SK-N-DZ (cell line): ENCODE data around the gene IRF3.
A peak's percentile ranks its signal among the peaks of the same experiment; 100 is the strongest.
"Not testable (repeated sequence)": the region's sequence is repeated elsewhere in the genome, so short reads cannot be mapped to it uniquely, and the experiment has no call there.

ENCODE experiments used
- DNase-seq: peaks from one replicate; pipeline ENCODE4 v3.0.0-alpha.2; 2015; ENCODE audit warnings: low spot score

Gene IRF3

DNA sequence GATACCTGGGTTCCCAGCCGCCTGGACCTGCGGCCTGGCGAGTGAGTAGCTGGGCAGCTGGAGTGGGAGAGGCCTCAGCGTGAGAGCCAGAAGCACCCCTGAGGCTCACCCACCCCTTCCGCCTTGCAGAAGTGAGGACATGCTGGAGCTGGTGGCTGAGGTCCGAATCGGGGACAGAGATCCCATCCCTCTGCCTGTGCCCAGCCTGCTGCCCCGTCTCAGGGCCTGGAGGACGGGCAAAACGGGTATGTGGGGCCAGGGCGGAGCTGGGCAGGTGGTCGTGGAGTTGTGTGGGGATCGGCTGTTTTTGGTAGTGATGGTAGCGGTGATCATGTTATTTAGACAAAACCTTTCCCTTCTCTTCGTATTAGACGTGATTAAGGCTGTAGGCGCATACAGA is 19.1 kb downstream of the IRF3 start:
- no peak for DNase-seq

- DNase-seq: no peak
Measured at GRCh38 chr19:49645995-49646394, 19.7 kb downstream of the IRF3 start.

DNA sequence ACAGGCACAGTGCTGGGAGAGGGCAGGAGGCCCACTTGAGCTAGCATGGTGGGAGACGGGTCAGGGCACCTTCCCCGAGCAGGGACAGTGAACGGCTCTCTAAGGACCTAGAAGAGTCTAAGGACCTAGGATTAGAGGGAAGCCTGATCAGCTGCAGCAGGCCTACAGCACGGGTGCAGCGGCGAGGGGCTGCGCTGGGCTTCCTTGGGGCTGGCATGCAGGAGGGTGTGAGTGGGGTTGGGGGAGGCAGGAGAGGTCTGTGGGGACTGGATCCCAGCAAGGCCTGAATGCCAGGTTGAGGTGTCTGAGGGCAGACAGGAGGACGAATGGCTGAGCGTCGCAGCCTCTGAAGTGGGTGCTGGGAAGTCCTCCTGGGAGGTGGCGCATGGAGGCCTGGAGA is 20.1 kb downstream of the IRF3 start:
- DNase-seq: no peak

DNA sequence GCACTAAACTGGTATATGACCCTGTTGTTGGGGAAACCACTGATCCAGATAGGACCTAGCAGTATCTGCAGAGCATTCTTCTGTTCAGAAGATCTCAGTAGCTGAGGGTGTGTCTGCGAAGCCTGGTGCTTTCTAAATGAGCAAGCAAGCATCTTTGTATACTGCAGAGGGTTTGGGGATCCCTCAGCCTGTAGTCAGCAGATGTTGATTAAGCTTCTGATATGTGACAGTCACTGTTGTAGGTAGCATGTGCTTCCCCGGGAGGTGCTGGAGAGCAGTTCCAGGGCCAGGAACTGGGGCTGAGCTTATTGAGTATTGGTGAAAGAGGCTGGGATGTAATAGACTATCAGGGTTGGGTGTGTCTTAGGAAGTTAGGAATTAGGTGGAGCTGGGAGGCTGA is 22.2 kb downstream of the IRF3 start:
- no peak for DNase-seq

DNA sequence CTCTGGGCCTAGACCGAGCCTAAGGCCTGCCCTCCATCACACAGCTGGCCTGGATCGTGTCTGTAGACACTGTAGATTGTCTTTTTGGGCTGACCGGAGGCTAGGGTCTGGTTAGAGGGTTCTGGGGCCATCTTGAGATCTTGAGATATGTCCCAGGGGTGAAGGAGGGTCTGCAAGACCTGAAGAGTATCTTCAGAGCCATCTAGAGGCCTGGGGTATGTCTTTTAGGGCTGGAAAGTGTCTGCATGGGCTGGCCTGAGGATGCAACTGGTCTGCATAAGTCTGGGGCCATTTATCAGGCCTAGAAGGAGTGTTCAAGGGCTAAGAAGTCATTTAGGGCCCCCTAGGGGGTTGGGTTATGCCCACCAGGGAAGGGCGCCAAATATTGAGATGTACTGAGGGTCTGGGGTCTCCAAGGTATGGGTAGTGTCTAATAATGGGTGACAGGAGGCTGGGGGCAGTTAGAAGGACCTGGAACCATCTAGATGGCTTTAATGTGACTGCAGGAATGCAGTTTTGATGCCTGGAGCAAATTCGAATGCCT is 23.1 kb downstream of the IRF3 start:
- peak; percentile 77 for DNase-seq

DNA sequence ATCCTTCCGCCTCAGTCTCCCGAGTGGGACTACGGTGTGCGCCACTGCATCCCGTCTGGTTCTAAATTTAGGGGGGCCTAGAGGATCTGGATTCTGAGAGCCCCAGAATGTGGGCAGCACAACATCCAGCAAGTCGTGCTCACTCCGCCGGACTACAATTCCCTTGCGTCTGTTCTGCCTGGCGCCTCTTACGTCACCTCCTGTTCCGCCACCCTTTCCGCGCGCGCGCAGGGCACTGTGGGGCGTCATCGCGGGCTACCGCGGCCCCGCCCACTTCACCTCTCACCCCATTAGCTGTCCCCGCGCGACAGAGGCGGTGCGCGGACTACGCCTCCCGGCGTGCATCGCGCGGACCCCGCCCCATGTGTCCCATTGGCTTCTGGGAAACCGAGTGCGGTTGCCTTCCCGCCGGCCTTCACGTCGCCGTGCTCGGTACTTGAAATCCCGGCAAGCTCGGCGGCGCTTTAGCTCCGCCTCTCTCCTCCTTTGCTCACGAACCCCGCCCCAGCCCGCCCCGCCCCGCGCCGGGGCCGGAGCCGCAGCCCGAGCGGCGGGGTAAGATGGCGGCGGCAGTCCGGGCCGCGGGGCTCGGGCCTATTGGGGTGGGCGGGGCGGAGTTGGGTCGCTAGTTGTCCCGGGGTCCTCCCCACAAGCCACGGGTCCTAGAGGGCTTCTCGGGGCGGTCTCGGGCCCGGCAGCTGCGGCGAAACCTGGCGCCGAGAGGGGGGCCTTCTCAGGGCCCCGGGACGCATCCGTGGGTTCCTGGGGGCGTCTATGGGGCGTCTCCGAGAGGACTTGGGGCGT is 23.8 kb downstream of the IRF3 start, which contains the start of gene SCAF1:
TSS of gene SCAF1 (plus strand) at position 522 of the 804 bp plus-strand sequence. CDS start 2,818 bp downstream, outside the sequence.
- DNase-seq: peak; percentile 97

- DNase-seq: peak; percentile 98
Measured at GRCh38 chr19:49640113-49640898, 25.4 kb downstream of the IRF3 start, which contains the start of gene RRAS. TSS of gene RRAS (minus strand) at chr19:49640143. CDS start at chr19:49640098, 45 bp downstream.

DNA sequence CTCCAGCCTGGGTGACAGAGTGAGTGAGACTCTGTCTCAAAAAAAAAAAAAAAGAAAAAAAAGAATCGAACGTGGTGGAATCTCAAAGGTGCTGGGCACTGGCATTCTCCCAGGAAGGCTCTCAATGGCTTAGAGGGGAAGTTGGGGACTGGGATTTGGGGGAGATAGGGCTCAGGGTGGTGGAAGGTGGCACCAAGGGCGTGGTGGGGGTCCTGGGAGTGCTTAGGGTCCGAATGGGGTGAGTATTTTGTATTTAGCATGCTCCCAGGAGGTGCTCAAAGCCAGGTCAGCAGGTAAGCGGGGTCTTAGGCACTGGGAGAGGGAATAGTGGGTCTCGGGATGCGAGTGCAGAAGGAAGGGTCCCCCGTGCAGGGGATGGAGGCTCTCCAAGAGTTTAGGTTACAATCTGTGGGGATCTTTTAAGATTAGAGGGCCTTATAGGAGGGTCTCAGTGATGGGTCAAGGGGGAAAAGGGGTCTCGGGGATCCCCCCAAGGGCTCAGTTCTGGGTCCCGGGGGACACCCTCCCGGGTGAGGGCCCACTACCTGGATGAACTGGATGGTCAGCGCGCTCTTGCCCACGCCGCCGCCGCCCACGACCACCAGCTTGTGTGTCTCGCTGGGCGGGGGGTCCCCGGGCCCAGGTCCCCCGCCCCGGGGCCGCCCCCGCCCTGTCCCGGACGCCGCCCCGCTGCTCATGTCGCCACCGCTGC is 26.1 kb downstream of the IRF3 start:
- DNase-seq: peak; percentile 10

GRCh38 chr19:49637821-49638738 is 27.6 kb downstream of the IRF3 start:
- peak; percentile 15 for DNase-seq

GRCh38 chr19:49636233-49636932 is 29.3 kb downstream of the IRF3 start:
- no peak for DNase-seq

GRCh38 chr19:49635530-49636232 is 30.0 kb downstream of the IRF3 start:
- DNase-seq: peak; percentile 18

DNA sequence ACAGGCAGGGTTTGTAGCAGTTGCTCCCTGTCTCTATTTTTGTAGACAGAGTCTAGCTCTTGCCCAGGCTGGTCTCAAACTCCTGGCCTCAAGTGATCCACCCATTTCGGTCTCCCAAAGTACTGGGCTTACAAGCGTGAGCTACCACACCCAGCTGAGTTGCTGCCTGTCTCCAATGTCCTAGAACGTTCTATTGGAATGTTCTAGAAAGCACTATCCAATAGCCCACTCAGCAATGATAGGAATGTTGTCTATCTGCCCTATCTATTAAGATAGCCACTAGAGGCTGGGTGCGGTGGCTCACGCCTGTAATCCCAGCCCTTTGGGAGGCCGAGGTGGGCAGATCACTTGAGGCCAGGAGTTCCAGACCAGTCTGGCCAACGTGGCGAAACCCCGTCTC is 32.4 kb downstream of the IRF3 start:
- not testable (repeated sequence) for DNase-seq

DNA sequence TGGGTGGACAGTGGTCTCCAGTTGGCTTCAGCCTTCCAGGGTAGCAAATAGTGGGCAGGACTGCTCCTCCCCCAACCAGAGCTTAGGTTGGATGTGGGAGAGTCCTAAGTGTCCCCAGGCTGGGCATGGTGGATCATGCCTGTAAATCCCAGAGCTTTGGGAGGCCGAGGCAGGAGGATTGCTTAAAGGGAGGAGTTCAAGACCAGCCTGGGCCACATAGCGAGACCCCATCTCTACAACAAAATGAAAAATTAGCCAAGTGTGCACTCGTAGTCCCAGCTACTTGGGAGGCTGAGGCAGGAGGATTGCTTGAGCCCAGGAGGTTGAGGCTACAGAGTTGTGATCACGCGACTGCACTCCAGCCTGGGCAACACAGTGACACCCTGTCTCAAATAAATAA is 33.1 kb downstream of the IRF3 start:
- DNase-seq: no peak

GRCh38 chr19:49631610-49632192 is 34.0 kb downstream of the IRF3 start:
- DNase-seq: no peak

DNA sequence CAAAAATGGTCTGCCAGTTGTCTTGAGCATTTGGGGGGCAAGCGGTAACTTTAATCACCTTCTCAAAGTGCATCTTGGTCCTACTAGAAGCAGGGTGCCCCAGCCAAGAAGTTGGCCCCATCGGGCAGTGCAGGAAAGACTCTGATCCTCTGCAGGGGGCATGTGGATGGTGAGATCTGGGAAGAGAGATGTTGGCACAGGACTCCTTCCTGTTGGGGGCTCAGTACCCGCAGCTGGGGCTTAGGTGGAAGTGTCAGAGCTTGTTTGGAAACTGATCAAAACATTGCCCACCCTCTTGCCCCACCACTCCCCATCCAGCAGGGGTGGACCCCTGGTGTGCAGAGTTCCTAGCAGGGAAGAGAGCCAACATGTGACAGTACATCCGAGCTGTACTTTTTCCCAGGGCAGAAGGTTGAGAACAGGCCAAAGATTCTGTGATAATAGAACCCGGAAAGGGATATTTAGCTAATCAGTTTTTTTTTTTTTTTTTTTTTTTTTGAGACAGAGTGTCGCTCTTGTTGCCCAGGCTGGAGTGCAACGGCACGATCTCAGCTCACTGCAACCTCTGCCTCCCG is 34.6 kb downstream of the IRF3 start:
- DNase-seq: no peak

DNA sequence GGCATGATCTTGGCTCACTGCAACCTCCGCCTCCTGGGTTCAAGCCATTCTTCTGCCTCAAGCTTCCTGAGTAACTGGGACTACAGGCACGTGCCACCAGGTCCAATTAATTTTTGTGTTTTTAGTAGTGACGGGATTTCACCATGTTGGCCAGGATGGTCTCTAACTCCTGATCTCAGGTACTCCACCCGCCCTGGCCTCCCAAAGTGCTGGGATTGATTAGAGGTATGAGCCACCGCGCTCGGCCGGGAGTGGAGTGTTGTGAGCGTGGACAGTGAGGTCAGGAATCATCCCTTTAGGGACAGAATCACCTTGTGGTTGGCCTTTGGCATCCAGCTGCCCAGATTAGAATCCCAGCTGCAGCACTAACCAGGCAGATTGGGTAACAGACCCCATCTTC is 36.0 kb downstream of the IRF3 start:
- no peak for DNase-seq

DNA sequence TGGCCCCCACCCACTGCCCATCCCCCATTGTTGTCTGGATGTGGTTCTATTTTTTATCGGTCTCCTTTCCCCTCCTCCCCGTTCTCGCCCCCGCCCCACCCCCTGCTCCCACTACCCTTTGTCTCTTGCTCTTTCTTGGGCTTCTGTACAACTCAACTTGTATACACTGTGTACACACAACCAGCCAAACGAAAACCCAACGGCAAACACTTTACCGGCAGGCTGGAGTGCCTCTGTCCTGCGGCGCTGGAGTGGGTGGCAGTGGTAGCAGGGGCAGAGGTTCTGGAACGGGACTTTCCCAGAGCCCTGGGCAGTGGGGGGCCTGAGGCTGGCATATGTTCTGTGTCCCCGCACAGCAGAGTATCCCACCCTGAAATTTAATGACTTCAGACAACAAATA is 39.4 kb downstream of the IRF3 start:
- no peak for DNase-seq
